ENCODE results near the gene TMEM151B. TPM values are rescaled to one million over a fixed set of nuclear protein-coding genes. Genes with fewer than 3 reads are reported as not detected.
A peak's percentile ranks its signal among the peaks of the same experiment; 100 is the strongest.

Gene TMEM151B
- total RNA-seq, 1 experiment from 2014 or later, result not detected

- Mint-ChIP-seq H3K27me3 (ENCODE audit: insufficient read depth, unreplicated experiment) (no peaks in the 10 kb centered on the region), H3K36me3 (ENCODE audit: insufficient read depth, unreplicated experiment) (peaks cover 17% of the 10 kb centered on the region), H3K4me3 (ENCODE audit: unreplicated experiment) (no peak overlapping the region), H3K27ac (ENCODE audit: unreplicated experiment) (no peak overlapping the region), H3K9me3 (ENCODE audit: unreplicated experiment) (no peaks in the 10 kb centered on the region), H3K4me1 (ENCODE audit: low read depth, unreplicated experiment) (peaks cover 7% of the 10 kb centered on the region)
- CTCF ChIA-PET, result interaction anchor here (1.4 to 4.0 kb wide), 2 partner anchors 8 to 54 kb away, joined by 6 to 25 read pairs; no protein-coding TSS in a partner anchor
- POLR2A ChIA-PET, result no interaction called here
- TF ChIP-seq CTCF (IDR thresholded peaks at IDR 0.05; ENCODE audit: insufficient read depth in 1 of 2, low read depth in 1 of 2, low read length in 1 of 2, severe bottlenecking in 1 of 2, unreplicated experiment in 1 of 2), result no peak
- H3K4me1 ChIP-seq, result peaks cover 37% of the 10 kb centered on the region
- no peaks in the 10 kb centered on the region for H3K36me3 ChIP-seq (ENCODE audit: control insufficient read depth, insufficient read depth, low read length)
- no TSS peak for BruUV-seq (replicated peaks)
- no peak for DNase-seq
- H3K4me3 ChIP-seq (ENCODE audit: low read depth, low read length), result no peak overlapping the region
- intact Hi-C loops (cut with micrococcal nuclease; ENCODE audit: unreplicated experiment), result no loop called here
- H3K27me3 ChIP-seq (replicated peaks; ENCODE audit: control insufficient read depth, insufficient read depth, low read length), result no peaks in the 10 kb centered on the region
- no peaks in the 10 kb centered on the region for H3K9me3 ChIP-seq
Measured at GRCh38 chr6:44226368-44227147, 43.7 kb upstream of the TMEM151B start.

- no peak overlapping the region for H3K4me3 Mint-ChIP-seq (ENCODE audit: unreplicated experiment)
- Histone ChIP-seq H3K4me1 (peaks cover 37% of the 10 kb centered on the region), H3K27me3 (replicated peaks; ENCODE audit: control insufficient read depth, insufficient read depth, low read length) (no peaks in the 10 kb centered on the region), H3K9me3 (no peaks in the 10 kb centered on the region), H3K4me3 (ENCODE audit: low read depth, low read length) (no peak overlapping the region), H3K36me3 (ENCODE audit: control insufficient read depth, insufficient read depth, low read length) (no peaks in the 10 kb centered on the region)
- peaks cover 7% of the 10 kb centered on the region for H3K4me1 Mint-ChIP-seq (ENCODE audit: low read depth, unreplicated experiment)
- no peaks in the 10 kb centered on the region for H3K27me3 Mint-ChIP-seq (ENCODE audit: insufficient read depth, unreplicated experiment)
- no peak overlapping the region for H3K27ac Mint-ChIP-seq (ENCODE audit: unreplicated experiment)
- BruUV-seq (replicated peaks), result no TSS peak
- intact Hi-C loops (cut with micrococcal nuclease; ENCODE audit: unreplicated experiment), result no loop called here
- CTCF ChIA-PET, result no interaction called here
- TF ChIP-seq CTCF (IDR thresholded peaks at IDR 0.05; ENCODE audit: insufficient read depth in 1 of 2, low read depth in 1 of 2, low read length in 1 of 2, severe bottlenecking in 1 of 2, unreplicated experiment in 1 of 2), result no peak
- no peak for DNase-seq
- POLR2A ChIA-PET, result no interaction called here
- peaks cover 17% of the 10 kb centered on the region for H3K36me3 Mint-ChIP-seq (ENCODE audit: insufficient read depth, unreplicated experiment)
- no peaks in the 10 kb centered on the region for H3K9me3 Mint-ChIP-seq (ENCODE audit: unreplicated experiment)
Measured at GRCh38 chr6:44227148-44227793, 43.0 kb upstream of the TMEM151B start.

- no TSS peak for BruUV-seq (replicated peaks)
- Mint-ChIP-seq H3K27ac (ENCODE audit: unreplicated experiment) (peak overlapping the region; percentile 79), H3K36me3 (ENCODE audit: insufficient read depth, unreplicated experiment) (peaks cover 11% of the 10 kb centered on the region), H3K27me3 (ENCODE audit: insufficient read depth, unreplicated experiment) (no peaks in the 10 kb centered on the region), H3K9me3 (ENCODE audit: unreplicated experiment) (no peaks in the 10 kb centered on the region), H3K4me3 (ENCODE audit: unreplicated experiment) (no peak overlapping the region), H3K4me1 (ENCODE audit: low read depth, unreplicated experiment) (peaks cover 2% of the 10 kb centered on the region)
- Histone ChIP-seq H3K9me3 (no peaks in the 10 kb centered on the region), H3K4me1 (peaks cover 33% of the 10 kb centered on the region), H3K27me3 (replicated peaks; ENCODE audit: control insufficient read depth, insufficient read depth, low read length) (no peaks in the 10 kb centered on the region), H3K36me3 (ENCODE audit: control insufficient read depth, insufficient read depth, low read length) (no peaks in the 10 kb centered on the region), H3K4me3 (ENCODE audit: low read depth, low read length) (no peak overlapping the region)
- CTCF ChIA-PET, result no interaction called here
- POLR2A ChIA-PET, result no interaction called here
- DNase-seq, result no peak
- intact Hi-C loops (cut with micrococcal nuclease; ENCODE audit: unreplicated experiment), result no loop called here
- TF ChIP-seq CTCF (IDR thresholded peaks at IDR 0.05; ENCODE audit: insufficient read depth in 1 of 2, low read depth in 1 of 2, low read length in 1 of 2, severe bottlenecking in 1 of 2, unreplicated experiment in 1 of 2), result no peak
Measured at GRCh38 chr6:44228031-44228430, 42.2 kb upstream of the TMEM151B start.
